IMR-90 (cell line): ENCODE results near the gene B4GALNT3. TPM values are rescaled to one million over a fixed set of nuclear protein-coding genes. Genes with fewer than 3 reads are reported as not detected.

Experiments used
- ATAC-seq: fragments of 200-7000 bp; cut with Tn5 transposase; 2 replicates; pipeline ENCODE4 v1.9.1; 2020; ENCODE audit warnings: low read depth, mild to moderate bottlenecking, moderate library complexity
- BruUV-seq: library from RNA; stranded (reverse); fragments of 400-500 nt; replicated peaks from 2 replicates; lab custom pipeline; 2021; lab: Mats Ljungman, UMichigan
- CTCF ChIA-PET: fragments of 300-600 bp; formaldehyde crosslinking; extraction: SDS; loops from one replicate; lab custom pipeline; 2021; ENCODE audit warnings: antibody characterized with exemption; lab: Yijun Ruan, JAX
- POLR2A ChIA-PET: fragments of 300-600 bp; sonication (Branson Sonifier 250); formaldehyde crosslinking; loops from one replicate; lab custom pipeline; 2022; ENCODE audit warnings: antibody characterized with exemption; ENCODE audit not compliant: unreplicated experiment; lab: Charles Lee
- DNase-seq: peaks from one replicate; pipeline ENCODE4 v3.0.0; 2013
- H2AFZ ChIP-seq: replicated peaks from 2 replicates; pipeline ENCODE3; 2013; ENCODE audit warnings: low read length, mild to moderate bottlenecking; ENCODE audit not compliant: poor library complexity
- H2AK5ac ChIP-seq: 2 replicates; pipeline ENCODE4 v1.6.1; 2013; ENCODE audit warnings: low read depth, low read length, inconsistent platforms
- H2AK9ac ChIP-seq: replicated peaks from 2 replicates; pipeline ENCODE3; 2013; ENCODE audit warnings: mild to moderate bottlenecking, low read depth, low read length, moderate library complexity; ENCODE audit not compliant: poor library complexity
- H2BK120ac ChIP-seq: 2 replicates; pipeline ENCODE4 v1.6.1; 2013; ENCODE audit warnings: low read depth, low read length, inconsistent platforms
- H2BK15ac ChIP-seq: 3 replicates; pipeline ENCODE4 v1.6.1; 2013; ENCODE audit warnings: low read depth, low read length, inconsistent platforms
- H2BK20ac ChIP-seq: 2 replicates; pipeline ENCODE4 v1.6.1; 2013; ENCODE audit warnings: low read depth, mild to moderate bottlenecking, inconsistent platforms, low read length, moderate library complexity
- H2BK5ac ChIP-seq: 2 replicates; pipeline ENCODE4 v1.6.1; 2013; ENCODE audit warnings: mild to moderate bottlenecking, low read depth, low read length, inconsistent platforms; ENCODE audit not compliant: poor library complexity, severe bottlenecking
- H3K14ac ChIP-seq: replicated peaks from 2 replicates; pipeline ENCODE4 v1.6.1; 2013; ENCODE audit warnings: low read depth, low read length, inconsistent platforms
- H3K18ac ChIP-seq: 2 replicates; pipeline ENCODE4 v1.6.1; 2013; ENCODE audit warnings: low read depth, low read length, control low read depth
- H3K23ac ChIP-seq: 2 replicates; pipeline ENCODE4 v1.6.1; 2013; ENCODE audit warnings: low read depth, low read length, inconsistent platforms
- H3K27ac ChIP-seq: 2 replicates; pipeline ENCODE4 v1.5.1; 2013; ENCODE audit warnings: mild to moderate bottlenecking, control low read depth, low read length; ENCODE audit not compliant: insufficient read depth
- H3K27me3 ChIP-seq: 2 replicates; pipeline ENCODE4 v1.6.1; 2013; ENCODE audit warnings: low read length; ENCODE audit not compliant: control insufficient read depth, insufficient read depth
- H3K36me3 ChIP-seq: 2 replicates; pipeline ENCODE4 v1.6.1; 2013; ENCODE audit warnings: low read length, mixed read lengths; ENCODE audit not compliant: control insufficient read depth, insufficient read depth
- H3K4ac ChIP-seq: 2 replicates; pipeline ENCODE4 v1.6.1; 2013; ENCODE audit warnings: low read depth, low read length, inconsistent platforms
- H3K4me1 ChIP-seq: 2 replicates; pipeline ENCODE4 v1.6.1; 2013; ENCODE audit warnings: low read length, mixed read lengths; ENCODE audit not compliant: control insufficient read depth, insufficient read depth
- H3K4me2 ChIP-seq: 2 replicates; pipeline ENCODE4 v1.6.1; 2013; ENCODE audit warnings: low read depth, mild to moderate bottlenecking, control low read depth, low read length, moderate library complexity
- H3K4me3 ChIP-seq: 2 replicates; pipeline ENCODE4 v1.5.1; 2013; ENCODE audit warnings: low read depth, mild to moderate bottlenecking, control low read depth, low read length, moderate library complexity; ENCODE audit not compliant: insufficient read depth
- H3K56ac ChIP-seq: 2 replicates; pipeline ENCODE4 v1.6.1; 2013; ENCODE audit warnings: low read length, inconsistent platforms; ENCODE audit not compliant: insufficient read depth; ENCODE audit errors: extremely low read depth
- H3K79me1 ChIP-seq, 2 experiments: 2 replicates each; pipeline ENCODE4 v1.6.1; 2013; ENCODE audit warnings: low read length in 2 of 2, inconsistent platforms in 1 of 2, low read depth in 1 of 2
- H3K9ac ChIP-seq: 2 replicates; pipeline ENCODE4 v1.6.1; 2013; ENCODE audit warnings: low read depth, low read length, control low read depth
- H3K9me1 ChIP-seq: 2 replicates; pipeline ENCODE4 v1.6.1; 2013; ENCODE audit warnings: low read length, inconsistent platforms; ENCODE audit not compliant: insufficient read depth
- H3K9me3 ChIP-seq: 2 replicates; pipeline ENCODE4 v1.6.1; 2013; ENCODE audit warnings: low read length; ENCODE audit not compliant: control insufficient read depth, insufficient read depth
- H4K20me1 ChIP-seq: 2 replicates; pipeline ENCODE4 v1.6.1; 2013; ENCODE audit warnings: low read length, inconsistent platforms; ENCODE audit not compliant: insufficient read depth
- H4K5ac ChIP-seq: 2 replicates; pipeline ENCODE4 v1.6.1; 2013; ENCODE audit warnings: mild to moderate bottlenecking, low read depth, low read length, control low read depth
- H4K8ac ChIP-seq, 2 experiments: 2 replicates each; pipeline ENCODE4 v1.6.1; 2013; ENCODE audit warnings: low read depth in 2 of 2, low read length in 2 of 2, control low read depth in 1 of 2, inconsistent platforms in 1 of 2
- H4K91ac ChIP-seq: 2 replicates; pipeline ENCODE4 v1.6.1; 2013; ENCODE audit warnings: low read depth, low read length, inconsistent platforms; ENCODE audit not compliant: insufficient read depth
- CEBPB ChIP-seq: IDR thresholded peaks from 2 replicates; pipeline ENCODE4 v1.6.1; 2012; ENCODE audit warnings: low read depth, low read length, improper control_type of control experiment
- CTCF ChIP-seq: conservative IDR thresholded peaks from 2 replicates; pipeline ENCODE4 v1.5.1; 2012; ENCODE audit warnings: mild to moderate bottlenecking, low read depth, low read length, improper control_type of control experiment
- ELK1 ChIP-seq: fragments of 150-350 bp; IDR thresholded peaks from 2 replicates; pipeline ENCODE4 v1.6.1; 2016; ENCODE audit warnings: low read depth, mild to moderate bottlenecking, low read length, moderate library complexity, borderline replicate concordance
- MAZ ChIP-seq: IDR thresholded peaks from 2 replicates; pipeline ENCODE4 v1.6.1; 2012; ENCODE audit warnings: low read depth, mild to moderate bottlenecking, low read length, improper control_type of control experiment, moderate library complexity, borderline replicate concordance
- POLR2A ChIP-seq: IDR thresholded peaks from 2 replicates; pipeline ENCODE4 v1.6.1; 2012; ENCODE audit warnings: mild to moderate bottlenecking, low read depth, low read length
- SMC3 ChIP-seq: fragments of 150-350 bp; IDR thresholded peaks from 2 replicates; pipeline ENCODE4 v1.6.1; 2016; ENCODE audit warnings: low read depth, mild to moderate bottlenecking, antibody characterized with exemption, low read length, moderate library complexity
- USF2 ChIP-seq: fragments of 150-350 bp; IDR thresholded peaks from 2 replicates; pipeline ENCODE4 v1.6.1; 2017; ENCODE audit warnings: mild to moderate bottlenecking, antibody characterized with exemption, low read length, low read depth
- WGBS, 2 experiments: methylation state at CpG; one replicate each; pipeline versions ENCODE4 v1.1.5 to v1.1.7; 2013; ENCODE audit warnings: missing lambda C conversion rate in 2 of 2; ENCODE audit not compliant: insufficient read length in 1 of 2; ENCODE audit errors: extremely low coverage in 2 of 2; 5-methylcytosine and 5-hydroxymethylcytosine counted together
- dilution Hi-C: fragments of 300-500 bp; cut with HindIII; formaldehyde crosslinking; loops from one replicate; pipeline ENCODE4 v1.14.3; 2018; ENCODE audit warnings: low sequenced_read_pairs; ENCODE audit not compliant: unreplicated experiment
- in situ Hi-C: fragments of 300-500 bp; cut with MboI; formaldehyde crosslinking; loops from 3 replicates; pipeline ENCODE4 v1.14.3; 2019; ENCODE audit warnings: low sequenced_read_pairs, inconsistent platforms, mixed read lengths
- intact Hi-C: fragments of 100-400 bp; cut with micrococcal nuclease; formaldehyde crosslinking; loops from 2 replicates; pipeline ENCODE4 v1.10.0; 2022
- polyA plus RNA-seq, 3 experiments: library from polyadenylated mRNA; depleted of rRNA; stranded (reverse); fragments of >200 nt; gene quantifications; 2 replicates each; pipeline ENCODE4 v1.2.3, GENCODE V29; 2012; ENCODE audit warnings: low replicate concordance in 1 of 3
- total RNA-seq: library from RNA; depleted of rRNA; stranded (reverse); fragments of >200 nt; gene quantifications from 2 replicates; pipeline ENCODE4 v1.2.3, GENCODE V29; 2012

Gene B4GALNT3
- total and polyA plus RNA-seq, 2 of the 4 experiments (the other 2 are of a cell fraction): not detected

- H4K5ac ChIP-seq: no peak overlapping the region
- no peak overlapping the region for H3K18ac ChIP-seq
- no peak for TF ChIP-seq ELK1
- TF ChIP-seq SMC3: no peak
- no peak for TF ChIP-seq CEBPB
- TF ChIP-seq POLR2A: no peak
- no peak for TF ChIP-seq MAZ
- no peak for TF ChIP-seq USF2
- no peak for TF ChIP-seq CTCF
- no peak overlapping the region for H3K14ac ChIP-seq
- WGBS, 2 experiments: no CpG with 5 or more reads among the region's 13 CpGs
- ChIA-PET CTCF (no interaction called here), POLR2A (no interaction called here)
- ATAC-seq (no peak), DNase-seq (no peak)
- dilution Hi-C loops (no loop called here), intact Hi-C loops (no loop called here), in situ Hi-C loops (no loop called here)
- H2AK5ac ChIP-seq: no peak overlapping the region
- no peak overlapping the region for H2BK15ac ChIP-seq
- H3K27ac ChIP-seq: no peak overlapping the region
- H3K4ac ChIP-seq: no peak overlapping the region
- H2BK5ac ChIP-seq: no peak overlapping the region
- H3K9me1 ChIP-seq: no peaks in the 10 kb centered on the region
- H3K27me3 ChIP-seq: peaks cover 24% of the 10 kb centered on the region
- no peaks in the 10 kb centered on the region for H3K79me1 ChIP-seq
- no peak overlapping the region for H2AFZ ChIP-seq
- H4K91ac ChIP-seq: no peak overlapping the region
- no peak overlapping the region for H3K56ac ChIP-seq
- H2BK120ac ChIP-seq: no peak overlapping the region
- no peaks in the 10 kb centered on the region for H3K36me3 ChIP-seq
- no TSS peak for BruUV-seq
- H3K23ac ChIP-seq: no peak overlapping the region
- H4K20me1 ChIP-seq: no peaks in the 10 kb centered on the region
- H3K4me1 ChIP-seq: no peaks in the 10 kb centered on the region
- no peak overlapping the region for H2AK9ac ChIP-seq
- no peak overlapping the region for H4K8ac ChIP-seq
- H3K9me3 ChIP-seq: 0 out of 2 replicates have a peak, but pooled peaks cover 2% of the 10 kb centered on the region
- no peak overlapping the region for H3K9ac ChIP-seq
- H3K4me2 ChIP-seq: no peak overlapping the region
- H2BK20ac ChIP-seq: no peak overlapping the region
- H3K4me3 ChIP-seq: no peak overlapping the region
Observed at GRCh38 chr12:597926-598568, 138.3 kb downstream of the B4GALNT3 start.
